ENCODE data around the gene CCNG1. TPM values are rescaled to one million over a fixed set of nuclear protein-coding genes. Genes with fewer than 3 reads are reported as not detected.

CCNG1 gene
- total RNA-seq (2022; extraction: Qiagen RNA extraction; ENCODE audit: low read depth), result 53.8 to 65.6 TPM (median 61.5 TPM) in 5 replicates

GRCh38 chr5:163437309-163438182 lies at the start of gene CCNG1:
CCNG1 (plus strand) TSS chr5:163437595; CDS start chr5:163439257, 1,662 bp downstream.

GRCh38 chr5:163459819-163460561 lies 22.6 kb downstream of the CCNG1 start, which contains the start of gene NUDCD2:
NUDCD2 (minus strand) TSS chr5:163460102; CDS start chr5:163460050, 52 bp downstream.

GRCh38 chr5:163460562-163461171 lies 23.3 kb downstream of the CCNG1 start, which contains the start of gene HMMR:
HMMR (plus strand) TSS chr5:163460632; CDS start chr5:163460693, 61 bp downstream.

Other genes with a start within 250 kb of the CCNG1 start
- 30.6 to 35.8 TPM (median 35.1 TPM) in 5 replicates for gene NUDCD2, start 22.5 kb downstream of the CCNG1 start, total RNA-seq (2022; extraction: Qiagen RNA extraction; ENCODE audit: low read depth)
- 19.3 to 32.3 TPM (median 31.3 TPM) in 5 replicates for gene HMMR, start 23.0 kb downstream of the CCNG1 start, total RNA-seq (2022; extraction: Qiagen RNA extraction; ENCODE audit: low read depth)
- gene MAT2B, start 68.0 kb downstream of the CCNG1 start, total RNA-seq (2022; extraction: Qiagen RNA extraction; ENCODE audit: low read depth), result 45.2 to 59.9 TPM (median 52.9 TPM) in 5 replicates